ENCODE data around the gene SPTBN1. TPM values are rescaled to one million over a fixed set of nuclear protein-coding genes. Genes with fewer than 3 reads are reported as not detected.

SPTBN1 gene
- total RNA-seq, 1 donor from 2014 or later: 214 TPM

DNA sequence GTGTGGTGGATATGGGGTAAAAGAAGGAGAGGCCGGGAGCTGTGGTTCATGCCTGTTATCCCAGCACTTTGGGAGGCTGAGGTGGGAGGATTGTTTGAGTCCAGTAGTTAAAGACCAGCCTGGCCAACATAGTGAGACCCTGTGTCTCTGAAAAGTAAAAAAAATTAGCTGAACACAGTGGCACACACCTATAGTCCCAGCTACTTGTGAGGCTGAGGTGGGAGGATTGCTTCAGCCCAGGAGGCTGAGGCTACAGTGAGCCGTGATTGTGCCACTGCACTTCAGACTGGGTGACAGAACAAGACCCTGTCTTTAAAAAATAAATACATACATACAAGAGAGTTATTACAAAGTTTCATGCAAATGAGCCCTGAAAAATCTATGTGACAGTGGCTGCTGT, 80.6 kb downstream of the SPTBN1 start:
- H3K4me3 Mint-ChIP-seq: no peak overlapping the region
- peaks cover 25% of the 10 kb centered on the region for H3K36me3 Mint-ChIP-seq
- no peaks in the 10 kb centered on the region for H3K9me3 Mint-ChIP-seq
- H3K27ac Mint-ChIP-seq: no peak overlapping the region
- H3K4me1 Mint-ChIP-seq (ENCODE audit: unreplicated experiment): peaks cover 31% of the 10 kb centered on the region
- TF ChIP-seq, protein P1, sequence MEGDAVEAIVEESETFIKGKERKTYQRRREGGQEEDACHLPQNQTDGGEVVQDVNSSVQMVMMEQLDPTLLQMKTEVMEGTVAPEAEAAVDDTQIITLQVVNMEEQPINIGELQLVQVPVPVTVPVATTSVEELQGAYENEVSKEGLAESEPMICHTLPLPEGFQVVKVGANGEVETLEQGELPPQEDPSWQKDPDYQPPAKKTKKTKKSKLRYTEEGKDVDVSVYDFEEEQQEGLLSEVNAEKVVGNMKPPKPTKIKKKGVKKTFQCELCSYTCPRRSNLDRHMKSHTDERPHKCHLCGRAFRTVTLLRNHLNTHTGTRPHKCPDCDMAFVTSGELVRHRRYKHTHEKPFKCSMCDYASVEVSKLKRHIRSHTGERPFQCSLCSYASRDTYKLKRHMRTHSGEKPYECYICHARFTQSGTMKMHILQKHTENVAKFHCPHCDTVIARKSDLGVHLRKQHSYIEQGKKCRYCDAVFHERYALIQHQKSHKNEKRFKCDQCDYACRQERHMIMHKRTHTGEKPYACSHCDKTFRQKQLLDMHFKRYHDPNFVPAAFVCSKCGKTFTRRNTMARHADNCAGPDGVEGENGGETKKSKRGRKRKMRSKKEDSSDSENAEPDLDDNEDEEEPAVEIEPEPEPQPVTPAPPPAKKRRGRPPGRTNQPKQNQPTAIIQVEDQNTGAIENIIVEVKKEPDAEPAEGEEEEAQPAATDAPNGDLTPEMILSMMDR (conservative IDR thresholded peaks at IDR 0.05): no peak
- H3K27me3 Mint-ChIP-seq: peaks cover 4% of the 10 kb centered on the region
- no peak for DNase-seq (ENCODE audit: extremely low spot score, unreplicated experiment)

DNA sequence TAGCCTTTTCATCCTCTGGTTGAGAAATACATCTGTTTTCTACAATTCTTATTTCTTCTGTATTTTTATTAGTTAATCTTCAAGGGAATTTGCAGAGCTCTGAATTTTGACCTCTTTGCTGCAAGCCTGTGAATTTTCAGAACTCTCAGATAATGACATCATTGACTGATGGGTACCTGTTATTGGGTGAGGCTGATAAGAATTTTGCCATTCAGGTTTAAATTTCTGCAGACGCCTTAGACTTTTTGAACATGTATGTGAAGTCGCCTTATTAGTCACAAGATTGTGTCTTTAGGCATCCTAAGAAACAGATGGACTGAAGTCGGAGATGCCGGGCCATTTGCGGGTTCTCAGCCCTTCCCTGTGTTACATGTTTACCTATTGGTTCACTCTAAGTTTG, 82.4 kb downstream of the SPTBN1 start:
- TF ChIP-seq, protein P1 (conservative IDR thresholded peaks at IDR 0.05): no peak
- Mint-ChIP-seq H3K27ac (peak overlapping the region; percentile 77), H3K4me3 (no peak overlapping the region), H3K27me3 (no peaks in the 10 kb centered on the region), H3K4me1 (ENCODE audit: unreplicated experiment) (peaks cover 28% of the 10 kb centered on the region), H3K9me3 (no peaks in the 10 kb centered on the region), H3K36me3 (peaks cover 18% of the 10 kb centered on the region)
- no peak for DNase-seq (ENCODE audit: extremely low spot score, unreplicated experiment)

DNA sequence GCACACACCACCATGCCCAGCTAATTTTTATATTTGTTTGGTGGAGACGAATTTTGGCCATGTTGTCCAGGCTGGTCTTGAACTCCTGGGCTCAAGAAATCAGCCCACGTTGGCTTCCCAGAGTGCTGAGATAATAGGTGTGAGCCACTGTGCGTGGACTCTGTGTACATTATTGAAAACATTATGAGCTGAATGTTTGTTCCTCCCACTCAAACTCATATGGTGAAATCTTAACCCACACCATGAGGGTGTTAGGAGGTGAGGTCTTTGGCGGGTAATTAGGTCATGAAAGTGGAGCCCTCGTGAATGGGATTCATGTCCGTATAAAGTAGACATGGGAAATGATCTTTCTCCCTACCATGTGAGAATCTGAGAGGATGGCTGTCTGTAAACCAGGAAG, 83.6 kb downstream of the SPTBN1 start:
- Mint-ChIP-seq H3K4me1 (ENCODE audit: unreplicated experiment) (peaks cover 21% of the 10 kb centered on the region), H3K9me3 (no peaks in the 10 kb centered on the region), H3K36me3 (peaks cover 12% of the 10 kb centered on the region), H3K27ac (no peak overlapping the region), H3K4me3 (no peak overlapping the region), H3K27me3 (no peaks in the 10 kb centered on the region)
- no peak for DNase-seq (ENCODE audit: extremely low spot score, unreplicated experiment)
- TF ChIP-seq, protein P1 (conservative IDR thresholded peaks at IDR 0.05): no peak

DNA sequence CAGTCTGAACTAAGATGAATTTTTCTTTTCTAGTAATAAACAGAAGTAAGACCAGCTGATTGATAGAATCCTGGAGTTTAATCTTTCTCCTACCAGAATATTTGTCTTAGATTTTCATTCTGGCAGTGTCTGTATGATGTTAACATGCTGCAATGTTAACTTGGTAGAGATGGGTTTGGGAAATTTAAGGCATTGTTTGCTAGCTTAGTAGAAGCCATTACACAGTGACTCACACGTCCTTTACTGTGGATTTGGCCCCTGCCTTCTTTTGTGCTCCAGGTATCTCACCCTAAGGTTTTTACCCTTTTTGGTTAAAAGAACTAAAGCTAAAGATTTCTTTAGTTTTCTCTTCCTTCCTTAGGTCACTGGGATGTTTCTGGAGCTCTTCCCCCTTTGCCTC, 84.1 kb downstream of the SPTBN1 start:
- Mint-ChIP-seq H3K4me1 (ENCODE audit: unreplicated experiment) (peaks cover 16% of the 10 kb centered on the region), H3K36me3 (peaks cover 8% of the 10 kb centered on the region), H3K27ac (no peak overlapping the region), H3K4me3 (no peak overlapping the region), H3K27me3 (no peaks in the 10 kb centered on the region), H3K9me3 (no peaks in the 10 kb centered on the region)
- TF ChIP-seq, protein P1 (conservative IDR thresholded peaks at IDR 0.05): no peak
- no peak for DNase-seq (ENCODE audit: extremely low spot score, unreplicated experiment)

DNA sequence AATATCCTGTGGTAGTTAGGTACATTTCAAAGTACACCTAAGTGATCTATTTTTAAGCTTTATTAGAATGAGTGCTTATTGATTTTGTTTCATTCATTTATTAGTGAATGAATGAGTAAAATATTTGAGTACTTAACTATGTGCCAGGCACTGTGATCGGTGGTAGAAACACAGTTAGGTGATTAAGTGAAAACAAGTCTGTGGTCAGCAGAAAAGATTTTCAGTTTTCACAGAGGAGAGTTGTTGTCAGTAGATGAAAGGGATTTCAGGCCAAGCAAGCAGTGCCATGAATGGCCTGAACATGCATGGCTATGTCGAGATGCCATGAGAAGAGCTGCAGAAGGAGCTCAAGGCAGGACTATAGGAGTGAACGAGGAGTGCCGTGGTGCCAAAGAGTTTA, 85.9 kb downstream of the SPTBN1 start:
- Mint-ChIP-seq H3K27ac (no peak overlapping the region), H3K4me3 (no peak overlapping the region), H3K36me3 (peaks cover 4% of the 10 kb centered on the region), H3K4me1 (ENCODE audit: unreplicated experiment) (peaks cover 21% of the 10 kb centered on the region), H3K27me3 (no peaks in the 10 kb centered on the region), H3K9me3 (no peaks in the 10 kb centered on the region)
- TF ChIP-seq, protein P1 (conservative IDR thresholded peaks at IDR 0.05): no peak
- no peak for DNase-seq (ENCODE audit: extremely low spot score, unreplicated experiment)

Data from type B pancreatic cell (in vitro differentiated cells).